Neural progenitor cell (in vitro differentiated cells): ENCODE results near the gene KCNQ1. TPM values are rescaled to one million over a fixed set of nuclear protein-coding genes. Genes with fewer than 3 reads are reported as not detected.

Source experiments
- DNase-seq: peaks from one replicate; pipeline ENCODE4 v3.0.0-alpha.2; 2016; ENCODE audit warnings: low spot score
- H2AFZ ChIP-seq: fragments of 200-600 bp; sonication (generic); replicated peaks from 2 replicates; pipeline ENCODE4 v1.6.1; 2016; ENCODE audit warnings: antibody characterized with exemption
- H3F3A ChIP-seq: fragments of 200-600 bp; sonication (generic); 2 replicates; pipeline ENCODE4 v1.6.1; 2016; ENCODE audit warnings: antibody characterized with exemption, low read depth
- H3K27ac ChIP-seq: fragments of 200-600 bp; sonication (generic); 2 replicates; pipeline ENCODE4 v1.5.1; 2016; ENCODE audit warnings: mild to moderate bottlenecking
- H3K27me3 ChIP-seq: fragments of 200-600 bp; sonication (generic); 2 replicates; pipeline ENCODE4 v1.6.1; 2016; ENCODE audit warnings: mild to moderate bottlenecking, moderate library complexity
- H3K36me3 ChIP-seq: fragments of 200-600 bp; sonication (generic); 2 replicates; pipeline ENCODE4 v1.5.1; 2016
- H3K4me1 ChIP-seq: fragments of 200-600 bp; sonication (generic); 2 replicates; pipeline ENCODE4 v1.6.1; 2016; ENCODE audit warnings: mixed run types
- H3K4me2 ChIP-seq: fragments of 200-600 bp; sonication (generic); 2 replicates; pipeline ENCODE4 v1.6.1; 2016
- H3K4me3 ChIP-seq: fragments of 200-600 bp; sonication (generic); 2 replicates; pipeline ENCODE4 v1.5.1; 2016
- H3K79me2 ChIP-seq: fragments of 200-600 bp; sonication (generic); 2 replicates; pipeline ENCODE4 v1.6.1; 2016; ENCODE audit warnings: low read depth
- H3K9ac ChIP-seq: fragments of 200-600 bp; sonication (generic); 2 replicates; pipeline ENCODE4 v1.6.1; 2016
- H3K9me3 ChIP-seq: fragments of 200-600 bp; sonication (generic); 2 replicates; pipeline ENCODE4 v1.5.1; 2016; ENCODE audit warnings: low read depth
- H4K20me1 ChIP-seq: fragments of 200-600 bp; sonication (generic); 2 replicates; pipeline ENCODE4 v1.6.1; 2016; ENCODE audit warnings: low read depth
- H3K27ac Mint-ChIP-seq: 3 replicates; pipeline ENCODE4 v1.8.0; 2021; ENCODE audit warnings: mixed read lengths
- H3K27me3 Mint-ChIP-seq: 2 replicates; pipeline ENCODE4 v1.8.0; 2022; ENCODE audit warnings: low read depth, mild to moderate bottlenecking, inconsistent platforms, moderate library complexity, mixed read lengths; ENCODE audit not compliant: insufficient read depth
- H3K36me3 Mint-ChIP-seq: 3 replicates; pipeline ENCODE4 v1.8.0; 2021; ENCODE audit warnings: mixed read lengths
- H3K4me1 Mint-ChIP-seq: 3 replicates; pipeline ENCODE4 v1.8.0; 2021; ENCODE audit warnings: mixed read lengths
- H3K4me3 Mint-ChIP-seq: 3 replicates; pipeline ENCODE4 v1.8.0; 2021; ENCODE audit warnings: mild to moderate bottlenecking, moderate library complexity, mixed read lengths
- H3K9me3 Mint-ChIP-seq: 3 replicates; pipeline ENCODE4 v1.8.0; 2020; ENCODE audit warnings: mixed read lengths
- CTCF ChIP-seq: fragments of 200-600 bp; sonication (generic); IDR thresholded peaks from 2 replicates; pipeline ENCODE4 v1.5.1; 2017; ENCODE audit warnings: antibody characterized with exemption, mild to moderate bottlenecking
- EZH2 ChIP-seq: fragments of 200-600 bp; sonication (generic); IDR thresholded peaks from 2 replicates; pipeline ENCODE4 v1.6.1; 2017; ENCODE audit warnings: antibody characterized with exemption, mild to moderate bottlenecking, moderate library complexity
- EZH2phosphoT487 ChIP-seq: fragments of 200-600 bp; sonication (generic); IDR thresholded peaks from 2 replicates; pipeline ENCODE4 v1.6.1; 2017; ENCODE audit warnings: antibody characterized with exemption
- total RNA-seq: library from RNA; depleted of rRNA; stranded (reverse); fragments of >200 nt; gene quantifications from 2 replicates; pipeline ENCODE4 v1.2.3, GENCODE V29; 2015; ENCODE audit warnings: low replicate concordance

KCNQ1 gene
- total RNA-seq, 1 donor from 2014 or later: 0.11 TPM

- Mint-ChIP-seq H3K27me3 (peaks cover 4% of the 10 kb centered on the region), H3K36me3 (no peaks in the 10 kb centered on the region), H3K4me1 (peaks cover 10% of the 10 kb centered on the region), H3K4me3 (no peak overlapping the region), H3K9me3 (no peaks in the 10 kb centered on the region), H3K27ac (no peak overlapping the region)
- TF ChIP-seq CTCF (no peak), EZH2phosphoT487 (no peak), EZH2 (no peak)
- Histone ChIP-seq H3K4me3 (no peak overlapping the region), H3K36me3 (no peaks in the 10 kb centered on the region), H3K79me2 (no peaks in the 10 kb centered on the region), H3K4me2 (no peak overlapping the region), H3K4me1 (no peaks in the 10 kb centered on the region), H3K27me3 (peaks cover 36% of the 10 kb centered on the region), H3K9me3 (no peaks in the 10 kb centered on the region), H3K27ac (no peak overlapping the region), H4K20me1 (no peaks in the 10 kb centered on the region), H2AFZ (no peak overlapping the region), H3K9ac (no peak overlapping the region), H3F3A (no peaks in the 10 kb centered on the region)
- DNase-seq: peak; percentile 1
Observed at GRCh38 chr11:2519862-2520735, 75.3 kb downstream of the KCNQ1 start.

- H3K4me3 Mint-ChIP-seq: no peak overlapping the region
Observed at GRCh38 chr11:2520736-2521035, 75.9 kb downstream of the KCNQ1 start.

GRCh38 chr11:2521081-2521732 is 76.4 kb downstream of the KCNQ1 start:
- Histone ChIP-seq H3K9ac (no peak overlapping the region), H3K27ac (no peak overlapping the region), H4K20me1 (no peaks in the 10 kb centered on the region), H3K36me3 (no peaks in the 10 kb centered on the region), H3K9me3 (no peaks in the 10 kb centered on the region), H3K4me1 (no peaks in the 10 kb centered on the region), H3K79me2 (no peaks in the 10 kb centered on the region), H3F3A (no peaks in the 10 kb centered on the region), H2AFZ (no peak overlapping the region), H3K4me3 (no peak overlapping the region), H3K4me2 (no peak overlapping the region), H3K27me3 (peaks cover 45% of the 10 kb centered on the region)
- no peak overlapping the region for H3K4me3 Mint-ChIP-seq
- H3K36me3 Mint-ChIP-seq: no peaks in the 10 kb centered on the region
- peaks cover 10% of the 10 kb centered on the region for H3K27me3 Mint-ChIP-seq
- peaks cover 12% of the 10 kb centered on the region for H3K4me1 Mint-ChIP-seq
- peak overlapping the region; percentile 39 for H3K27ac Mint-ChIP-seq
- TF ChIP-seq EZH2: no peak
- no peak for TF ChIP-seq CTCF
- no peak for TF ChIP-seq EZH2phosphoT487
- no peaks in the 10 kb centered on the region for H3K9me3 Mint-ChIP-seq
- DNase-seq: peak; percentile 1

More at GRCh38 chr11:2520736-2521035, 75.9 kb downstream of the KCNQ1 start:
- H4K20me1 ChIP-seq: no peaks in the 10 kb centered on the region
- H3K9me3 ChIP-seq: no peaks in the 10 kb centered on the region
- TF ChIP-seq EZH2 (no peak), EZH2phosphoT487 (no peak), CTCF (no peak)
- H3K4me1 ChIP-seq: no peaks in the 10 kb centered on the region
- no peak overlapping the region for H3K4me3 ChIP-seq
- H3K4me2 ChIP-seq: no peak overlapping the region
- H3F3A ChIP-seq: no peaks in the 10 kb centered on the region
- peaks cover 8% of the 10 kb centered on the region for H3K27me3 Mint-ChIP-seq
- H3K79me2 ChIP-seq: no peaks in the 10 kb centered on the region
- peaks cover 12% of the 10 kb centered on the region for H3K4me1 Mint-ChIP-seq
- H3K27ac ChIP-seq: no peak overlapping the region
- H3K9ac ChIP-seq: no peak overlapping the region
- DNase-seq: no peak
- H3K9me3 Mint-ChIP-seq: no peaks in the 10 kb centered on the region
- no peaks in the 10 kb centered on the region for H3K36me3 ChIP-seq
- peaks cover 40% of the 10 kb centered on the region for H3K27me3 ChIP-seq
- H2AFZ ChIP-seq: no peak overlapping the region
- H3K36me3 Mint-ChIP-seq: no peaks in the 10 kb centered on the region
- no peak overlapping the region for H3K27ac Mint-ChIP-seq
